Trophoblast cell (in vitro differentiated cells and primary cell): ENCODE measurements around the gene NMS.

Experiments
- DNase-seq, 2 donors: peaks; one replicate each; pipeline ENCODE4 v3.0.0-alpha.2; 2016
- H2AFZ ChIP-seq: 2 replicates; pipeline ENCODE4 v1.6.1; 2013; ENCODE audit warnings: low read length, moderate library complexity, mild to moderate bottlenecking; ENCODE audit not compliant: insufficient read depth, poor library complexity
- H2AK5ac ChIP-seq: 2 replicates; pipeline ENCODE4 v1.6.1; 2013; ENCODE audit warnings: mild to moderate bottlenecking, low read length
- H2BK120ac ChIP-seq: 2 replicates; pipeline ENCODE4 v1.6.1; 2013; ENCODE audit warnings: low read length, mild to moderate bottlenecking, moderate library complexity; ENCODE audit not compliant: insufficient read depth, poor library complexity
- H2BK12ac ChIP-seq: 2 replicates; pipeline ENCODE4 v1.6.1; 2013; ENCODE audit warnings: mild to moderate bottlenecking, low read length, moderate library complexity
- H2BK5ac ChIP-seq: 2 replicates; pipeline ENCODE4 v1.6.1; 2013; ENCODE audit warnings: low read length, low read depth, moderate library complexity, mild to moderate bottlenecking; ENCODE audit not compliant: poor library complexity
- H3K14ac ChIP-seq: 2 replicates; pipeline ENCODE4 v1.6.1; 2013; ENCODE audit warnings: mild to moderate bottlenecking, low read length
- H3K18ac ChIP-seq: 2 replicates; pipeline ENCODE4 v1.6.1; 2013; ENCODE audit warnings: mild to moderate bottlenecking, low read length
- H3K23ac ChIP-seq: 2 replicates; pipeline ENCODE4 v1.6.1; 2013; ENCODE audit warnings: low read length
- H3K27ac ChIP-seq: 2 replicates; pipeline ENCODE4 v1.5.1; 2013; ENCODE audit warnings: low read depth, mild to moderate bottlenecking, inconsistent platforms, low read length, moderate library complexity
- H3K27me3 ChIP-seq: 2 replicates; pipeline ENCODE4 v1.6.1; 2013; ENCODE audit warnings: inconsistent platforms, mild to moderate bottlenecking, low read length, moderate library complexity; ENCODE audit not compliant: insufficient read depth
- H3K36me3 ChIP-seq, 2 experiments: 1 replicate in 1 of 2; 2 replicates in 1 of 2; pipeline ENCODE4 v1.6.1; 2013; ENCODE audit warnings: low read length in 2 of 2, mild to moderate bottlenecking in 2 of 2, moderate library complexity in 1 of 2; ENCODE audit not compliant: insufficient read depth in 2 of 2, control insufficient read depth in 1 of 2
- H3K4ac ChIP-seq: 2 replicates; pipeline ENCODE4 v1.6.1; 2013; ENCODE audit warnings: low read depth, mild to moderate bottlenecking, low read length, moderate library complexity
- H3K4me1 ChIP-seq, 2 experiments: 1 replicate in 1 of 2; 2 replicates in 1 of 2; pipeline ENCODE4 v1.6.1; 2013; ENCODE audit warnings: low read length in 2 of 2, mild to moderate bottlenecking in 2 of 2, moderate library complexity in 1 of 2; ENCODE audit not compliant: insufficient read depth in 2 of 2, control insufficient read depth in 1 of 2
- H3K4me2 ChIP-seq: 2 replicates; pipeline ENCODE4 v1.6.1; 2013; ENCODE audit warnings: inconsistent platforms, mild to moderate bottlenecking, low read length, moderate library complexity
- H3K4me3 ChIP-seq: 2 replicates; pipeline ENCODE4 v1.5.1; 2013; ENCODE audit warnings: mild to moderate bottlenecking, low read depth, low read length, inconsistent platforms
- H3K79me1 ChIP-seq: one replicate; pipeline ENCODE4 v1.6.1; 2013; ENCODE audit warnings: low read length
- H3K79me2 ChIP-seq: 2 replicates; pipeline ENCODE4 v1.6.1; 2013; ENCODE audit warnings: low read length, mild to moderate bottlenecking; ENCODE audit not compliant: control insufficient read depth, insufficient read depth, poor library complexity
- H3K9ac ChIP-seq: 2 replicates; pipeline ENCODE4 v1.6.1; 2013; ENCODE audit warnings: mild to moderate bottlenecking, low read length
- H3K9me3 ChIP-seq: 2 replicates; pipeline ENCODE4 v1.6.1; 2013; ENCODE audit warnings: low read depth, mild to moderate bottlenecking, control low read depth, inconsistent platforms, low read length; ENCODE audit not compliant: insufficient read depth
- H4K12ac ChIP-seq: 2 replicates; pipeline ENCODE4 v1.6.1; 2013; ENCODE audit warnings: low read depth, mild to moderate bottlenecking, low read length, moderate library complexity
- H4K8ac ChIP-seq: 2 replicates; pipeline ENCODE4 v1.6.1; 2013; ENCODE audit warnings: low read depth, mild to moderate bottlenecking, low read length, moderate library complexity
- H4K91ac ChIP-seq: one replicate; pipeline ENCODE4 v1.6.1; 2013; ENCODE audit warnings: low read depth, mild to moderate bottlenecking, low read length, moderate library complexity
- WGBS: extraction: QIAGEN DNeasy Blood & Tissue Kit; methylation state at CpG from one replicate; pipeline ENCODE4 v1.1.7; 2013; ENCODE audit warnings: missing lambda C conversion rate; ENCODE audit not compliant: insufficient read length, insufficient coverage; ENCODE audit errors: extremely low coverage; 5-methylcytosine and 5-hydroxymethylcytosine counted together

Gene NMS

DNA sequence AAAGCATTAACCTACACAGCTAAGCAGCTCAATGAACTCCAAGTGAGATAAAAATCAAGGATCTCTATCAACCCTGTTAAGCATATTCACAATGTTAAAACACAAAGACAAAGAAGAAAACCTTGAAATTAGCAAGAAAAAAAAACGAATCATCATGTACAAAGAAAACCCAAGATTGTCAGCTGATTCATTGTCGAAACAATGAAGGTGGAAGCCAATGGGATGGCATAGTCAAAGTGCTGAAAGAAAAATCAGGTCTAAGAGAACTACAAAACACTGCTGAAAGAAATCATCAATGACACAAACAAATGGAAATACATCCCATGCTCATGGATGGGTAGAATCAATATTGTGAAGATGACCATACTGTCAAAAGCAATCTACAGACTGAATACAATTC, 32.5 kb downstream of the NMS start:
- Histone ChIP-seq H4K91ac (no peak overlapping the region), H3K79me2 (no peaks in the 10 kb centered on the region), H3K14ac (no peak overlapping the region), H3K4ac (no peak overlapping the region), H3K27me3 (no peaks in the 10 kb centered on the region), H3K9me3 (no peaks in the 10 kb centered on the region), H4K12ac (no peak overlapping the region), H3K27ac (no peak overlapping the region), H3K36me3 (no peaks in the 10 kb centered on the region), H4K8ac (no peak overlapping the region), H2AK5ac (no peak overlapping the region), H2BK12ac (no peak overlapping the region), H3K79me1 (no peaks in the 10 kb centered on the region), H3K4me2 (no peak overlapping the region), H3K4me1 (no peaks in the 10 kb centered on the region), H3K18ac (no peak overlapping the region), H2BK5ac (no peak overlapping the region), H2BK120ac (no peak overlapping the region), H2AFZ (no peak overlapping the region), H3K23ac (no peak overlapping the region), H3K4me3 (no peak overlapping the region), H3K9ac (no peak overlapping the region)
- no CpG with 5 or more reads among the region's 2 CpGs for WGBS
- no peak for DNase-seq

DNA sequence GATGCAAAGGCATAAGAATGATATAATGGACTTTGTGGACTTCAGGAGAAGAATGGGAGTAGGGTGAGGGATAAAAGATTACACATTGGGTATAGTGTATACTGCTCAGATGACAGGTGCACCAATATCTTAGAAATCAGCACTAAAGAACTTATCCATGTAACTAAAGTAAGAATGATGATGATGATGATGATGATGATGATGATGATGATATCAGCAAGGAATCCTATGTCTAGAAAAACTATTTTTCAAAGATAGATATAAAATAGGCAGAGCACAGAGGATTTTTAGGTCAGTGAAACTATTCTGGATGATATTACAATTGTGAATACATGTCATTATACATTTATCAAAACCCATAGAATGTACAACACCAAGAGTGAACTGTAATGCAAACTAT, 34.3 kb downstream of the NMS start:
- H4K12ac ChIP-seq, result no peak overlapping the region
- H4K8ac ChIP-seq, result no peak overlapping the region
- H2AFZ ChIP-seq, result no peak overlapping the region
- H3K4me3 ChIP-seq, result no peak overlapping the region
- no peak overlapping the region for H3K27ac ChIP-seq
- H3K9ac ChIP-seq, result no peak overlapping the region
- no peak overlapping the region for H2AK5ac ChIP-seq
- H3K4me2 ChIP-seq, result no peak overlapping the region
- H3K4me1 ChIP-seq, result no peaks in the 10 kb centered on the region
- no peak overlapping the region for H2BK5ac ChIP-seq
- no peak overlapping the region for H2BK12ac ChIP-seq
- no peaks in the 10 kb centered on the region for H3K79me2 ChIP-seq
- no peak overlapping the region for H3K18ac ChIP-seq
- no peak overlapping the region for H3K4ac ChIP-seq
- H3K23ac ChIP-seq, result no peak overlapping the region
- no peaks in the 10 kb centered on the region for H3K36me3 ChIP-seq
- no peaks in the 10 kb centered on the region for H3K79me1 ChIP-seq
- H3K27me3 ChIP-seq, result no peaks in the 10 kb centered on the region
- DNase-seq, result no peak
- H4K91ac ChIP-seq, result no peak overlapping the region
- no peaks in the 10 kb centered on the region for H3K9me3 ChIP-seq
- no peak overlapping the region for H2BK120ac ChIP-seq
- no peak overlapping the region for H3K14ac ChIP-seq

DNA sequence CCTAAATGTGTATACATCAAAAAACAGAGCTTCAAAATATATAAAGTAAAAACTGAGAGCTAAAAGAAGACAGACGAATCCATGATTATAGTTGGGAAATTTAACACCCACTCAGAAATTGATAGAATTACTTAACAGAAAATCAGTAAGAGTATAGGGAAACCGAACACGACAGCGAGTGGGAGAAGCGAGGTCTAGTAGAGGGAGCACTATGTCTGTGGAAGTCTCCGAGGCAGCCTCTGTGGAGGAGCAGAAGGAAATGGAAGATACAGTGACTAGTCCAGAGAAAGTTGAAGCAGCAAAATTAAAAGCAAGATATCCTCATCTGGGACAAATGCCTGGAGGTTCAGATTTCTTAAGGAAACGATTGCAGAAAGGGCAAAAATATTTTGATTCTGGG, 38.8 kb downstream of the NMS start:
- Histone ChIP-seq H4K91ac (no peak overlapping the region), H3K4me2 (no peak overlapping the region), H3K4me3 (no peak overlapping the region), H4K12ac (no peak overlapping the region), H2BK5ac (no peak overlapping the region), H3K14ac (no peak overlapping the region), H3K18ac (no peak overlapping the region), H3K23ac (no peak overlapping the region), H4K8ac (no peak overlapping the region), H2AFZ (no peak overlapping the region), H3K27me3 (no peaks in the 10 kb centered on the region), H2BK120ac (no peak overlapping the region), H3K9me3 (no peaks in the 10 kb centered on the region), H3K79me1 (no peaks in the 10 kb centered on the region), H3K27ac (no peak overlapping the region), H3K4me1 (no peaks in the 10 kb centered on the region), H3K4ac (no peak overlapping the region), H3K36me3 (no peaks in the 10 kb centered on the region), H2AK5ac (no peak overlapping the region), H3K79me2 (no peaks in the 10 kb centered on the region), H3K9ac (no peak overlapping the region), H2BK12ac (no peak overlapping the region)
- DNase-seq, result no peak
- no CpG with 5 or more reads among the region's 7 CpGs for WGBS

DNA sequence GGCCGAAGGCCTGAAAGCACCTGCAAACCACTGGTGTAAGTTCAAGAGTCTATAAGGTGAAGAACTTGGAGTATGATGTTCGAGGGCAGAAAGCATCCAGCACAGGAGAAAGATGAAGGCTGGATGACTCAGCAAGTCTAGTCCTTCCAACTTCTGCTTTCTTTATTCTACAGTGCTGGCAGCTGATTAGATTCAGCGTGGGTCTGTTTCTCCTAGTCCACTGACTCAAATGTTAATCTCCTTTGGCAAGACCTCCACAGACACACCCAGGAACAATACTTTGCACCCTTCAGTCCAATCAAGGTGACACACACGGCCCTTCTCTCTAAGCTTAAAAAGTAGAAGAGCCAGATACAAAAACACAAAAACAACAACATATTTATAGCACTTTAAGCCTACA, 43.4 kb downstream of the NMS start:
- WGBS, result no CpG with 5 or more reads among the region's 4 CpGs

DNA sequence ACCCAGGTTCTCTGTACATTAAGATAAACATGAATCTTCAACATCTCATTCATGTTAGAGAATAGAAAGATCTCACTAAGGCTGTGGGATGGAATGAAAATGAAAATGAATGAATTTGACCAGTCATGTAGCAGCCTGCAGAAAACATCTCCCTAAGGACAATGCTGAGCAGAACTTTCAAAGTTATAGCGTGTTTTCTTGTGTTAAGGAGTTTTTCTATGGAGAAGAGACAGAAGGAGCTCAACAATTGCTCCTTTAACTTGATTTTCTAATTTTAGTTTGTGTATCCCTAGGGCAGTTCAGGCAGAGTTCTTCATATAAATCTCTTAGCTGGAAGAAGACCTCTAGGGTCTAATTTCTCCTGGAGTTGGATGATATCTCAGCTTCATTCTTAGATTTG, 47.3 kb downstream of the NMS start:
- H3K18ac ChIP-seq, result no peak overlapping the region
- no peak overlapping the region for H4K12ac ChIP-seq
- H3K14ac ChIP-seq, result no peak overlapping the region
- H3K9me3 ChIP-seq, result no peaks in the 10 kb centered on the region
- no peak overlapping the region for H3K4ac ChIP-seq
- no peak overlapping the region for H4K8ac ChIP-seq
- no peak overlapping the region for H3K27ac ChIP-seq
- H2BK5ac ChIP-seq, result no peak overlapping the region
- no peak overlapping the region for H3K23ac ChIP-seq
- WGBS, result no CpG with 5 or more reads among the region's 1 CpG
- H4K91ac ChIP-seq, result no peak overlapping the region
- no peak overlapping the region for H3K9ac ChIP-seq
- H3K4me3 ChIP-seq, result no peak overlapping the region
- no peaks in the 10 kb centered on the region for H3K27me3 ChIP-seq
- H2BK120ac ChIP-seq, result no peak overlapping the region
- no peak overlapping the region for H2BK12ac ChIP-seq
- no peaks in the 10 kb centered on the region for H3K36me3 ChIP-seq
- H3K4me1 ChIP-seq, result no peaks in the 10 kb centered on the region
- no peaks in the 10 kb centered on the region for H3K79me2 ChIP-seq
- H3K79me1 ChIP-seq, result no peaks in the 10 kb centered on the region
- DNase-seq, result no peak
- no peak overlapping the region for H2AK5ac ChIP-seq
- no peak overlapping the region for H2AFZ ChIP-seq
- H3K4me2 ChIP-seq, result no peak overlapping the region

More for the DNA sequence above, 43.4 kb downstream of the NMS start:
- Histone ChIP-seq H3K4me2 (no peak overlapping the region), H3K27me3 (no peaks in the 10 kb centered on the region), H3K79me2 (no peaks in the 10 kb centered on the region), H3K9ac (no peak overlapping the region), H3K36me3 (no peaks in the 10 kb centered on the region), H3K18ac (no peak overlapping the region), H4K91ac (no peak overlapping the region), H4K12ac (no peak overlapping the region), H3K9me3 (no peaks in the 10 kb centered on the region), H3K14ac (no peak overlapping the region), H3K4me1 (no peaks in the 10 kb centered on the region), H2BK5ac (no peak overlapping the region), H3K4me3 (no peak overlapping the region), H3K23ac (no peak overlapping the region), H3K4ac (no peak overlapping the region), H2AFZ (no peak overlapping the region), H2AK5ac (no peak overlapping the region), H3K79me1 (no peaks in the 10 kb centered on the region), H2BK12ac (no peak overlapping the region), H3K27ac (no peak overlapping the region), H2BK120ac (no peak overlapping the region), H4K8ac (no peak overlapping the region)
- no peak for DNase-seq
